GM12872 (cell line): ENCODE data around the gene GLTPD2.

Source experiments
- CTCF ChIP-seq: IDR thresholded peaks from 3 replicates; pipeline ENCODE4 v1.5.1; 2011; ENCODE audit warnings: low read depth, mild to moderate bottlenecking, low read length, moderate library complexity; ENCODE audit not compliant: insufficient read depth

GLTPD2 gene

GRCh38 chr17:4753392-4753791, 35.4 kb upstream of the GLTPD2 start:
- TF ChIP-seq CTCF: no peak

- TF ChIP-seq CTCF: no peak
Measured at GRCh38 chr17:4759776-4760236, 29.0 kb upstream of the GLTPD2 start.

- TF ChIP-seq CTCF: no peak
Measured at GRCh38 chr17:4764595-4764994, 24.2 kb upstream of the GLTPD2 start.

GRCh38 chr17:4766201-4766600, 22.6 kb upstream of the GLTPD2 start:
- TF ChIP-seq CTCF: no peak

- TF ChIP-seq CTCF: no peak
Measured at GRCh38 chr17:4766723-4767122, 22.0 kb upstream of the GLTPD2 start.

- no peak for TF ChIP-seq CTCF
Measured at GRCh38 chr17:4768298-4768697, 20.5 kb upstream of the GLTPD2 start.

- no peak for TF ChIP-seq CTCF
Measured at GRCh38 chr17:4769628-4770027, 19.1 kb upstream of the GLTPD2 start.
